ENCODE results near the gene GNG8.

GNG8 gene

DNA sequence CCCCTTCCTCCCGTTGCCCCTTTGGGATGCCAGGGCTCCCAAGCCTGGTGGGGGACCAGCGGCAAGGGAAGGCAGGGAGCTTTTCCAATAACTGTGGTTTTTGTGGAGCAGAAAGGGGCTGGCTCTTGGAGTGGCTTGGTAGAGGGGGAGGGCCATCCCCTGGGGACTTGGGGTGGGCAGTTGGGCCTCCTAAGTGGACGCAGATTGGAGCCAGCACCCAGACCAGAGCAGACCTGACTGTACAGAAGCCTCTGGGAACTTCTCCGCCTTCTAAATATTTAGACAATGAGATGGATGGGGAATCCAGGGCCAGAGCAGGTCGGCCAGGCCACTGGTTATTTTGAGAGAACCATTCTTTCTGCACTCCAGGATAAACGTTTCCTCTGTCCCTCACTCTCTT lies 15.3 kb downstream of the GNG8 start:
- DNase-seq (ENCODE audit: low spot score) (no peak), FAIRE-seq (no peak)

DNA sequence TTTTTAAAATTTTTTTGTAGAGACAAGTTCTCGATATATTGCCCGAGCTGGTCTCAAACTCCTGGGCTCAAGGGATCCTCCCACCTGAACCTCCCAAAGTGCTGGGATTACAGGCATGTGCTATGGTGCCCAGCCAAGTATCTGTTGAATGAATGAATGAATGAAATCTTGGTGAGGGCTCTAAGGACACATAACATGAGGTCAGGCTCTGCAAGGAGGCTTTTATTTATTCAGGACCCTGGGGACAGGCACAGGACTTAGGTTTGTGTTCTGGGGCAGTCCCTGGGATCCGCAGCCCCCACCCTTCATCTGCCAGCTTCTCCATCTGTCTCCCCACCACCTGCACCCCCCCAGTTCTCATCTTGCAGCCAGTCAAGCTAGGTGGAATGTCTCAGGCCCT lies 15.7 kb downstream of the GNG8 start:
- no peak for DNase-seq (ENCODE audit: low spot score)
- no peak for FAIRE-seq

DNA sequence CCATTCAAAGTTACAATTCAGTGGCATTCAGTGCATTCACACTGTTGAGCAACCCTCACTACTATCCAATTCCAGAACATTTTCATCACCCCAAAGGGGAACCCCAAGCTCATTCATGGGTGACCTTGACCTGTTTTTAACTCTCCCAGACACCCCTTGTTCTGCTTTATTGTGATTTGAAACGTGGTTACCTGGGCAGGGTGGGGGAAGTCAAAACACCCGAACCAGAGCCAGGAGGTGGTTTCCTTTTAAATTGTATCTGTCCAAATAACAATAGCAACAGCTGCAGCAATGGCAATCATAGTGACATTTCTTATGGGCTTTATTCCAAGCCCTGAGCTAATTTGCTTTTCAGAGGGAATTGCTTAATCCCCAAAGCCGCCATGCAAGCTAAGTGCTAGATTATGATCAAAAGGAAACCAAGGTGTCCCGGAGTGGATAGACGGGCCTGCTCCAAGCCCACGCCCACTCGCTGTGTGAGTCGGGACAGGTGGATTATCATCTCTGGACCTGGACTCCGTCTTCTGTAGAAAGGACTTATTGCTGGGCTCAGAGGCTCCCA lies 17.3 kb downstream of the GNG8 start:
- FAIRE-seq: no peak
- no peak for DNase-seq (ENCODE audit: low spot score)

DNA sequence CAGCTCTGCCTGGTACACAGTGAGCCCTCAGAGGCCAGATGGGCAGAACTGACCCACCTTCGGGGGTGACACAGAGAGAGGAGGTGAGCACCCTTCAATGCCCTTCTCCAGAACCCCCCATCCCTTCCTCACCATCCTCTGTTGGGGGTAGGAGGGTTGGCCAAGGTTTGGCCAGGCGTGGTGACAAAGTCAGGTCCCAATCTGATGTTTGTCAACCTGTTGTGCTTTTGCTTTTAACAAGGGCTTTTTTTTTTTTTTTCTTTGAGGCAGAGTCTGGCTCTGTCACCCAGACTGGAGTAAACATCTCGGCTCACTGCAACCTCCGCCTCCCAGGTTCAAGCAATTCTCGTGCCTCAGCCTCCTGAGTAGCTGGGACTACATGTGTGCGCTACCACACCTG lies 18.4 kb downstream of the GNG8 start:
- DNase-seq (ENCODE audit: low spot score) (no peak), FAIRE-seq (no peak)

DNA sequence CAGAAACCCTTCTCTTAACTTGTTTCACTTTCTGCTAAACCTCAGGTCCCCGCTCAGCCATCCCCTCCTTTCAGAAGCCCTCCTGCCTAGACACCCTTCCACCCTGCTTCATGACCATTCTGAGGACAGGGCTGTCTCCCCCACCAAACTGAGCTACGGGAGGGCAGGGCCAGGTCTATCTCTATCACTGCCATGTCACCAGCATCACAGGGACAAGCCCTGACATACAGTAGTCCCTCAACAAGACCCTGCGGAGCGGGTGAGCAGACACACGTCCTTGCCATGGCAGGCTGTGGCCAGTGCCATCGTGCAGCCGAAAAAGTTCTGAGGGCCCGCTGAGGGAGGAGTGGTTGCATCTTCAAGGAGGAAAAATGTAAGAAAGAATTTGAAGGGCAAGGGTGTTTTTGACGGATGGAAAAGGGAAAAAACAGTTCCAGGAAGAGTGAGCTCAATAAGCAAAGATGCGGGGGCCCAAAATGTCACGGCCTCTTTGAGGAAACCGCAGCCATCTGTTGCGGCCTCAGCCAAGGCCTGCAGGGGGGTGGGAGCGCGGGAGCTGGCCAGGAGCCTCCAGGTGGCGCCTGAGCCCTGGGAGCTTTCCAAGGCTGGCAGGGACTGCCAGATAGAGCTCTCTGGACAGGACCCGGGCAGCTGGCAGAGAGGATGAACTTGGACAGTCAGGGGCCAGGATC lies 19.2 kb downstream of the GNG8 start:
- DNase-seq (ENCODE audit: low spot score): peak; percentile 4
- no peak for FAIRE-seq

DNA sequence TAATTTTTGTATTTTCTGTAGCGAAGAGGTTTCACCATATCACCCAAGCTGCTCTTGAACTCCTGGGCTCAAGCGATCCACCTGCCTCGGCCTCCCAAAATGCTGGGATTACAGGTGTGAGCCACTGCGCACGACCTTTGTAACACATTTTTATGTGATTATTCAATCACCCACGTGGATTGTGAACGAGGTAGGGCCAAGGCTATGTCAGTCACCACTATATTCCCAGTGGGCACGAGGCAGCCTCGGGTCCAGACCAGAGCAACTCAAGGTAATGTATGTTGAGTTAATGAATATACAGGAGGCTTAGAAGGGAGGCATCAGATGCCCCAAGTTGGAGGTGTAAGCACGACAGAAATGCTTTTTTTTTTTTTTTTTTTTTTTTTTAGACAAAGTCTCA lies 20.0 kb downstream of the GNG8 start:
- DNase-seq (ENCODE audit: low spot score): no peak
- no peak for FAIRE-seq

DNA sequence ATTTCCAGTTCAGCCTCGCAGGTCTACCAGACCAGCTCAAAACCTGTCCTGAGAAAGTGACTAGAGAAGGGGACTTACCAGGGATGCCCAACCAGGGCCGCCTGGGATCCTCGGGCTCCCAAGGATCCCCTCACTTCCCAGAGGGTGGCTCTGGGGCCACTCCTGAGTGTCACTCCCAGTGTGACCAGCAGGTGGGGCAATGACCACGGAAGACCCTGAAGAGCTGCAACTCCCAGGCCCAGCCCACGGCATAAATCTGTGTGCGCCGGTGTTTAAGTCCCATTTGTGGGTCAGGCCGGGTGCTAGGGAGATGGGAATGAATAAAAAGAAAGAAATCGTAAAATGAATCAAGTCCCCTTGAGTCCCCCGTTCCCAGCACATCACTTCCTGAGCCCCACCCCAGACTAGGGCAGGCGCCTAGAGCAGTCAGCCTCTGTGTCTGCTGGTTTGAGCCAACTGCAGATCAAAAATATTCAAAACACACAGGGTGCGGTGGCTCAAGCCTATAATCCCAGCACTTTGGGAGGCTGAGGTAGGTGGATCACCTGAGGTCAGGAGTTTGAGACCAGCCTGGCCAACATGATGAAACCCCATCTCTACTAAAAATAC lies 21.8 kb downstream of the GNG8 start:
- DNase-seq (ENCODE audit: low spot score) (peak; percentile 30), FAIRE-seq (no peak)

DNA sequence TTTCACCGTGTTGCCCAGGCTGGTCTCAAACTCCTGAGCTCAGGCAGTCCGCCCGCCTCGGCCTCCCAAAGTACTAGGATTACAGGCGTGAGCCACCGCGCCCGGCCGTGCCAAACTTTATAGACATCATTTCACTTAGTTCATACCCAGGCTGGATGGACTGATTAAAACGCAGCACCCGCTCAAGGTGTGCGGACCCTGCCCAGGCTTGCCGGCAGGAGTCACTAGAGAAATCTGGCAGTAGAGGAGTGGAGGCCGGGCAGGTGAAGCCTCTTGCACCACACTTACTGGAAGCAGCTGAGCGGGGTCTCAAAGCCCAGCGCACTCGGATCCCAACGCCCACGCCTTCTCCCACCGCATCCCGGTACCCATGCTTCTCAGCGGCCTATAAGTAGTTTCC lies 22.5 kb downstream of the GNG8 start:
- FAIRE-seq (no peak), DNase-seq (ENCODE audit: low spot score) (no peak)

DNA sequence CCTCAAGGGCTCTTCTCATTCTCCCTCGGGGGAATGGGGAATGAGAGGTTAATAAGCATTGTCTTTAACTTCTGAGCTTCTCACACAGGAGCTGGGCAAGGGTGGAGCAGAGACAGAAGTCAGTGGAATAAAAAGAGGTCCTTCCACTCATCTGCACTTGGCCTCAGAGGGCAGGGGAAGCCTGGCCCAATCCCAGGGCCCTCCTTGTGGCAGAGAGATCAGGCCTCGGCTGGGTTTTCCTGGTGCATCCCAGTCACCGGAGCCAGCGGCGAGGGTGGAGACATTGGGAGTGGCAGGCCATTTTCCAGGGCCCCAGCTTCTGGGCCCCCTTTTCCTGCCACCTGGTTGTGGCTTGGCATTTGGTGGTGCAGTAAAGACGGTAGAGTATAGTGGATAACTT lies 24.2 kb downstream of the GNG8 start:
- DNase-seq (ENCODE audit: low spot score) (no peak), FAIRE-seq (no peak)

DNA sequence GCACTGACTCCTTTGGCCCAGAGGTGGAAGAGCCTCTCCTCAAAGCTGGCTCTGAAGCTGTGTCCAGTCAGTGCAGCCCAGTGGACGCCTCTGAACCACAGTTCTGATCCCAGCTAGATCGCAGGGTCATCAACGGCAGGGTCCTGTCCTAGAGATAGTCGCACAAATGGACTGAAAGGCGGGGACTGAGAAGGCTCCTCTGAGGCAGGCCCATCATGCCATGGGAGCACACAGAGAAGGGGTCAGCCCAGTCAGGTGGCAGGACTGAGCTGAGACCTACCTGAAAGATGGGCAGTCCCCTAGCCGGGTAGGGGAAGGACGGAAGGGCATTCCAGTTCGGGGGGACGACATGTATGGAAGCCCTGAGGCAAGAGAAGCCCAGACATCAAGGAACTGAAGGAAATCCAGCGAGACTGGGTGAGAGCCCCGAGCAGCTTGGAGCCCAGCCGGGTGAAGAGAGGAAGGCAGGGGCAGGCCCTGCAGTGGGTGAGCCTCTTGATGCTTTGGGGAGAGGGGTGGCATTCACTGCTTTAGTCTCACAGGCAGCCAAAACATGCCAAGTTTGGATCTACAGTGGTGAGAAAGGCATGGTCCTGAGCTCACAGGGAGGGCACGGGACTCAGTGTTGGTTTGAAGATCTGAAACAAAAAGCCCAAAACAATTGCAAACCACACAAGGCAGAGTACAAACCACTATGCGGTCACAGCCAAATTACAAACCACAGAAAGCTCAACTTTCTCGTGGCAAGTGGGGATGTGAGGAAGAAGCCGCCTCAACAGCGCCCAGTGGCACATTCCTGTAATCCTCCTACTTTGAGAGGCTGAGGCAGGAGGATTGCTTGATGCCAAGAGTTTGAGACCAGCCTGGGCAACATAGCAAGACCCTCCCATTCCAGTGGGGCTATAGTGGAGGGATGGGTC lies 24.9 kb downstream of the GNG8 start:
- DNase-seq (ENCODE audit: low spot score) (no peak), FAIRE-seq (no peak)

DNA sequence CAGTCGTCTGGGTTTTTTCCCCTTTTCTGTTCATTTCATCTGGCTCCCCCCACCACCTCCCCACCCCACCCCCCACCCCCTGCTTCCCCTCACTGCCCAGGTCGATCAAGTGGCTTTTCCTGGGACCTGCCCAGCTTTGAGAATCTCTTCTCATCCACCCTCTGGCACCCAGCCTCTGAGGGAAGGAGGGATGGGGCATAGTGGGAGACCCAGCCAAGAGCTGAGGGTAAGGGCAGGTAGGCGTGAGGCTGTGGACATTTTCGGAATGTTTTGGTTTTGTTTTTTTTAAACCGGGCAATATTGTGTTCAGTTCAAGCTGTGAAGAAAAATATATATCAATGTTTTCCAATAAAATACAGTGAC lies 25.6 kb downstream of the GNG8 start:
- no peak for DNase-seq (ENCODE audit: low spot score)
- FAIRE-seq: no peak

DNA sequence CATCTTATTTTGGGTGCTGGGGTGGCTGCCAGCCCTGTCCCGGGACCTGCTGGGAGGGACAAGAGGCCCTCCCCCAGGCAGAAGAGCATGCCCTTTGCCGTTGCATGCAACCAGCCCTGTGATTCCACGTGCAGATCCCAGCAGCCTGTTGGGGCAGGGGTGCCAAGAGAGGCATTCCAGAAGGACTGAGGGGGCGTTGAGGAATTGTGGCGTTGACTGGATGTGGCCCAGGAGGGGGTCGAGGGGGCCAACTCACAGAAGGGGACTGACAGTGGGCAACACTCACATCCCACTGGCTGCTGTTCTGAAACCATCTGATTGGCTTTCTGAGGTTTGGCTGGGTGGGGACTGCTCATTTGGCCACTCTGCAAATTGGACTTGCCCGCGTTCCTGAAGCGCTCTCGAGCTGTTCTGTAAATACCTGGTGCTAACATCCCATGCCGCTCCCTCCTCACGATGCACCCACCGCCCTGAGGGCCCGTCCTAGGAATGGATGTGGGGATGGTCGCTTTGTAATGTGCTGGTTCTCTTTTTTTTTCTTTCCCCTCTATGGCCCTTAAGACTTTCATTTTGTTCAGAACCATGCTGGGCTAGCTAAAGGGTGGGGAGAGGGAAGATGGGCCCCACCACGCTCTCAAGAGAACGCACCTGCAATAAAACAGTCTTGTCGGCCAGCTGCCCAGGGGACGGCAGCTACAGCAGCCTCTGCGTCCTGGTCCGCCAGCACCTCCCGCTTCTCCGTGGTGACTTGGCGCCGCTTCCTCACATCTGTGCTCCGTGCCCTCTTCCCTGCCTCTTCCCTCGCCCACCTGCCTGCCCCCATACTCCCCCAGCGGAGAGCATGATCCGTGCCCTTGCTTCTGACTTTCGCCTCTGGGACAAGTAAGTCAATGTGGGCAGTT lies 26.2 kb downstream of the GNG8 start:
- FAIRE-seq (no peak), DNase-seq (ENCODE audit: low spot score) (no peak)

DNA sequence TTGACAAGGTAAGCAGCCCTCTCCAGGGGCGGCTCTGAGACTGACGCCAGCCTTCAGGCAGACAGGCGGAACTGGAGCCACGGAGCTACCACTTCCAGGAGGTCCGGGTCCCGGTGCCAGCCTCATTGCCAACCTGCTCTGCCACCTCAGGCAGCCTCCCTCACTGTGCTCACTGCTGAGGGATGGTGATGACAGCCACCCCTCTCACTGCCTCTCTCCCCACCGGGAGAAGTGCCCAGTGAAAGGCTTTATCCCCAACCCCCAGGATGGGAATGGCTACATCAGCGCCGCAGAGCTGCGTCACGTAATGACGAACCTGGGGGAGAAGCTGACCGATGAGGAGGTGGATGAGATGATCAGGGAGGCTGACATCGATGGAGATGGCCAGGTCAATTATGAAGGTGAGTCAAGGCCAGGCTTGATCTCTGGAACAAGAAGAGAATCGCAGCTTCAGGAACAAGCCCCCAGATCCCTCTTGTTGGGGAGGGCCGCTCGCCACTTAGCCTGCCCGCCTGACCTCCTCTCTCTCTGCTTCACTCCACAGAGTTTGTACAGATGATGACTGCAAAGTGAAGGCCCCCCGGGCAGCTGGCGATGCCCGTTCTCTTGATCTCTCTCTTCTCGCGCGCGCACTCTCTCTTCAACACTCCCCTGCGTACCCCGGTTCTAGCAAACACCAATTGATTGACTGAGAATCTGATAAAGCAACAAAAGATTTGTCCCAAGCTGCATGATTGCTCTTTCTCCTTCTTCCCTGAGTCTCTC lies 27.2 kb downstream of the GNG8 start:
- DNase-seq (ENCODE audit: low spot score) (no peak), FAIRE-seq (no peak)

DNA sequence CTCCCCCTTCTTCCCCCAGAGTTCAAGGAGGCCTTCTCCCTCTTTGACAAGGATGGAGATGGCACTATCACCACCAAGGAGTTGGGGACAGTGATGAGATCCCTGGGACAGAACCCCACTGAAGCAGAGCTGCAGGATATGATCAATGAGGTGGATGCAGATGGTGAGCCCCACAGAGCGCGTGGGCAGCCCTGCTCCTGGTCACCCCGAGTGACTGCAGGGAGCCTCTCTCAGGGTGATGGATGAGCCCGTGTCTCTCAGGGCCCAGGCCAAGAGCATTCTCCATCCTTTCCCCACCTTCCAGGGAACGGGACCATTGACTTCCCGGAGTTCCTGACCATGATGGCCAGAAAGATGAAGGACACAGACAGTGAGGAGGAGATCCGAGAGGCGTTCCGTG lies 27.8 kb downstream of the GNG8 start:
- DNase-seq (ENCODE audit: low spot score) (no peak), FAIRE-seq (no peak)

DNA sequence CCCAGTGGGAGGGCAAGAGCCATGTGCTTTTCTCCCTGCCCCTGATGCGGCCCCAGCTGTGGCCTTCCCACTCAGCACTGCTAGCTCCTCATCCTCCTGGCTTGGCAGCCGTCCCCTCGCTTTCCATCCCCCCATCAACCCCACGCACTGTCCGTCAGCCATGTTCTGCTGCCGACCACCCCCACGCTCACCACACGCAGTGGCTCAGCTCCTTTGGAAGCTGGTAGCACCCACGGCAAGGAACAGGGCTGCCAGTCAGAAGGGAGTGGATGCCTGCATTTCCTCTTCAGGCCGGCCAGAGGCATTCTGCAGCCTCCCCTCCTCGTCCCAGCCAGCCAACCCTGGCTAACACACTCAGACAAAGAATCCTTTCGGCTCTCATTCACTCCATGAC lies 28.6 kb downstream of the GNG8 start:
- DNase-seq (ENCODE audit: low spot score) (no peak), FAIRE-seq (no peak)

DNA sequence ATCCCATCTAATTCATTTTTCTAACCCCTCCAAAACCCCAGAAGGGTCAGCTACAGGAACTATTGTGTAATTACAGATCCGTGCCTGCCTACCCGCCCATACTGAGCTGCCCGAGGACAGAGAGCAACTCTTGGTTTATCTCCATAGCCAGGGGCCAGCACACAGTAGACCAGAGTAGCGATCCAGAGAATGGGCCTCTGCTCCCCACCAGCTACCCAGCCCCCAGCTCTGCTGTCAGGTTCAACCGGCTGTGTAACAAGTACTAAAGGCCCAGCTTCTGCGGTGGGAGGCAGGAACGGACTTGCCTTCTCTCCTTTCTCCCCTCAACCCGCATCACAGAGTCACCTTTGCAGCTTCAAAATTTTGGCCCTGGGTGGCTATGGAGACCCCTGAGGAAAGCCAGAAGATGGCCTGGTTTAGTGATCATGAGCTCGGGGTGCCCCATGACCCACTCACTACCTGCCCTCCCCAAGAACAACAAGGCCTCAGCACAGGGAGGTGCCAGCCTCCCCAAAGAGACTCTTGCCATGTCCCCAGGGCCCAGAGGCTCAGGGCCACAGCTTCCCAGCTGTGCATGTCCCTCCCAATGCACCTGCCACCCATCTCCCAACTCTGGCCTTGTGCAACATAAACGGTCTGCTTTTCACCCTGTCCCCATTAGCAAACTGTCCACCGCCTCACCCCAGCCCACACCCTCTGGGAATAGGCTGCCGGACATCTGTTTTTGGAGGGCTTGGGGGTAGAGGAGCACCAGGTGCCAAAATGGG lies 29.1 kb downstream of the GNG8 start:
- no peak for DNase-seq (ENCODE audit: low spot score)
- FAIRE-seq: no peak

DNA sequence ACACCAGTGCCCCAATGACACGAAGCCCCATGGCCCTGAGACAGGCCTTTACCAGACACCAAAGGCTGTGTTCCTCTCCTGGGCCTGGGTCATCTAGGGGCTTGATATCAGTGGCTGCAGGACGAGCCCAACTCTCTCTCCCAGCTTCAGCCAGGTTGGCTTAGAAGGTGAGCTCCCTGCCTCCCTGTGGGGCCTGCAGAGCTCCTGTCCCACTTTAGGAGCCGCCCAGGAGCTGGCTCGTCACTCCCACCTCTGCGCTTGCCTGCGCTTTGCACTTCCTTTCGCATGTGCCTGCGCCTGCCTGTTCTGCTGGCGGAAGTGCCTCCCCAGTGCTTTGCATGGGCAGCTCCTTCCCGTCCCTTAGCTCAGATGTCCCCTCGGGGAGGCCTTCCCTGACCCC lies 30.0 kb downstream of the GNG8 start:
- FAIRE-seq (no peak), DNase-seq (ENCODE audit: low spot score) (no peak)

DNA sequence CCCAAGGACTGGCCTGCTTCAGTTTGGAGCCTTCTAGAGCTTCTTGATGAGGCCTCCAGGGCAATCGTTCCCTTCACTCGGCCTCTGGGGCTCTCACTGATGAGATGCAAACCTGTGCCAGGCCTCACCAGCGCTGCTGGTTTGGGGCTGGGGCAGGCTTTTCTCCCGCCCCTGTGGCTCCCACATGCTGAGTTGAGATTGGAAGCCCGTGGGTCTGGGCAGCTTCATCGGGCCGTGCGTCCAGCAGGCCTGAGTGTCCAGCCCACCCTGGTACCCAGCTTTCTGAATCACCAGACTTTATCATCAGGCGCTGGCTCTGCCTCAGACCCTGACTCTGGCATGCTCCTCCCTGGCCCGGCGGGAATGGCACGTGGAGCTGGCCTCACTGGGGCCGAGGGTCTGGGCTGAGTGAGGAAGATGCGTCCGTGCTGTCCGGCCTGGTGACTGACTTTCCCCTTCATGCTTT lies 30.6 kb downstream of the GNG8 start:
- FAIRE-seq (no peak), DNase-seq (ENCODE audit: low spot score) (no peak)

DNA sequence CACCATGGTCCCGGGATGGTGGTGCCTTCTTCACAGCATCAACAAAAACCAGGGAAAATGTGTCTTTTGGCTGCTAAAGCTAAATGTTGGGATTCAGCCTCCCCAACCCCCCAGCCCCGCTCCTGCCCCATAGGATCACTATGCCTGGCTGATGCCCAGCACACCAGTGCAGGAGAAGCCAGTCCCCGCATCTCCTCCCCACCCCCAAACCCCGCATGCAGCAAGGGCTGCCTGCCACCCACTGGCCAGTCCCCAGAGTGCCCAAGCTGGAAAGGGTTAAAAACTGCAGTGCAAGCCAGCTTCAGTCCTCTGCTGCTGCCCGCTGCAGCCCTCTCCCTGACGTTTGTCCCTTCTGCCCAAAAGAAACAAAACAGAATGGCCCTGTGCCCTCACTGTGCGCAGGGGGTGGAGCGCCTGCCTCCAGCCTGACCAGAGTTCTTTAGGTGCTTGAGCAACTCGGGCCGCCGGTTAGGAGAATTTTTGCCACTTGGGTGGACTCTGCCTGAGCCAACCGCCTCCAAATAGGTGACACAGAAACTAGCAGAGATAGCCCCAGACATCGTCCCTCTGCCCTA lies 31.1 kb downstream of the GNG8 start:
- FAIRE-seq: no peak
- DNase-seq (ENCODE audit: low spot score): no peak

All from RCC 7860 (cell line).